CD4-positive, alpha-beta T cell treated with Interleukin-1 beta for 1 hour (primary cell): ENCODE data around the gene RBM17.
"Not testable (repeated sequence)": the region's sequence is repeated elsewhere in the genome, so short reads cannot be mapped to it uniquely, and the experiment has no call there.

Experiments used
- DNase-seq, 2 donors: peaks; one replicate each; pipeline ENCODE4 v3.0.0-alpha.2; 2020 to 2022

The RBM17 gene

DNA sequence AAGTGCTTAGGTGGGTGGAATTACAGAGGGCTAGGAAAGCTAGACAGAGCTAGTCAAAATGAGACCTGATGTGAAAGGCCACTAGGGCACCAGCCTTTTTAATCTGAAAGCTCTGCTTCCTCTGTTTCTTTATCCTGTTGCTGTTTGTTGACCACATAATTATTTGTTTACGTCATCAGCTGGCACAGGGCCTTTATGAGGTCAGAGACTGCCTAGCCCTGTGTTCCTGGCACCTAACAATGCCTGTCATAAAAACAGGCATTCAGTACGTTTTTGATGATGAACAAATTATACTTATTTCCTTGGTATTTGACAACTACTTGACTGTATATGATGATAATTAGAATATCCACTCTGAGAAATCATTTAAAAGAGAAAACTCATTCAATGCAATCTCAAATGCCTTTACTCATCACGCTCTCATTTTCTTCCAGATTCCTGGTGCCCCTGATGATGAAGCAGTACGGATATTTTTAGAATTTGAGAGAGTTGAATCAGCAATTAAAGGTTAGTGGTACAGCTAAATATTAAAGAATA lies 26.0 kb downstream of the RBM17 start:
- no peak for DNase-seq

DNA sequence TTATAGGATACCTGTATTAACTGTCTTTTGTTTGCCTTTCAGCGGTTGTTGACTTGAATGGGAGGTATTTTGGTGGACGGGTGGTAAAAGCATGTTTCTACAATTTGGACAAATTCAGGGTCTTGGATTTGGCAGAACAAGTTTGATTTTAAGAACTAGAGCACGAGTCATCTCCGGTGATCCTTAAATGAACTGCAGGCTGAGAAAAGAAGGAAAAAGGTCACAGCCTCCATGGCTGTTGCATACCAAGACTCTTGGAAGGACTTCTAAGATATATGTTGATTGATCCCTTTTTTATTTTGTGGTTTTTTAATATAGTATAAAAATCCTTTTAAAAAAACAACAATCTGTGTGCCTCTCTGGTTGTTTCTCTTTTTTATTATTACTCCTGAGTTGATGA lies 26.6 kb downstream of the RBM17 start:
- no peak for DNase-seq

DNA sequence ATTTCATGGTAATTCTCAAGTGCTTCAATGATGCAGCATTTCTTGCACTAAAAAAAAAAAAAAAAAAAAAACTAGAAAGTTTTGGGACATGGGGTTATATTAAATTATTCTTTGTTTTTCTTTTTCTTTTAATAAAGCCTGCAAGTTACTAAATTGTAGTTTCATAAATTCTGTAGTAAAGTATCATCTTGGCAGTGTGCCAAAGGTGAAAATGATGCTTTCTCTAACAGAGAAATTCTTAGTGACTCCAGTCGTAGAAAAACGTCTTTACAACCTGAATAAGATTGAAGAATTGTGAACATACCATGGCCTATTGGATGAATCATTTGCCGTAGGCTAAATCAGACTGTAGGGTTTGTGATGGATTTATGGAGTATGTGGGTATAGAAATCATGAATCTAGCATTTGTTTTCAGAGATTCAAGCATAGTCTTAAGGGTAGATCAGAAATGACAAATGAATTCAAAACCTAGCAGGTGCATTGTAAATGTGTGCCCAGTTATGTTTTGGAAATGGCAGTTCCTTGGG lies 27.1 kb downstream of the RBM17 start:
- DNase-seq: no peak

DNA sequence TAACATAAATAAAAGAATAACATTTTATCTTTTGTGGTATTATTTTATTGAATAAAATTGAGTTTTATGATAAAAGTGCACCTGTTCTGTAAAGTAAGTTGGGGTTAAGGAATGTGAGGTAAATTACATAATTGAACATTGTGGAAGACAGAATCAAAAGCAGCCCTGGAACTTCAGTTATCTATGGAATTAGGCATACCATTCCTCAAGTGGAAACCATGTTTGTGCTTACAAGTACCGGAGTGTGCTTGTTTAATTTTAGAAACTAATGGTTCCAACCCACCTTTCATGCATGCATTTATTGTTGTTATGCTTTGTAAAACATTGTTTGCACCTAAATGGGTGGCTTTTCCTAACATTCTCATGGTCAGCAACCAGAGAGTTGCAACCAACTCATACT lies 28.0 kb downstream of the RBM17 start:
- no peak for DNase-seq

DNA sequence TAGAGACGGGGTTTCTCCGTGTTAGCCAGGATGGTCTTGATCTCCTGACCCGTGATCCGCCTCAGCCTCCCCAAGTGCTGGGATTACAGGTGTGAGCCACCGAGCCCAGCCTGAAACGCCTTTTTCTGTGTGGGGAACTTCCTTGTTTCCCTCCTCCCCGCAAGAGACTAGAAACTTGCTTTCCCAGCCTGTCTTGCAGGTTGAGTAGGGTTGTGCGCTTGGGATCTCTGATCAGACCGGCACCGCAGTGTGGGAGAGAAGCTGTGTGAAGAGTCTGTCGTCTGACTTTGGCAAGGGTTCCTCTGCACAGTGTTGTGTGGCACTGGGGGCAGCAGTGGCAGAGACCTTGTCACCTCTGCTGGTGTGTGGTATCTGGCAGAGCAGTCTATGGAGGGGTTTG lies 28.9 kb downstream of the RBM17 start:
- no peak for DNase-seq

DNA sequence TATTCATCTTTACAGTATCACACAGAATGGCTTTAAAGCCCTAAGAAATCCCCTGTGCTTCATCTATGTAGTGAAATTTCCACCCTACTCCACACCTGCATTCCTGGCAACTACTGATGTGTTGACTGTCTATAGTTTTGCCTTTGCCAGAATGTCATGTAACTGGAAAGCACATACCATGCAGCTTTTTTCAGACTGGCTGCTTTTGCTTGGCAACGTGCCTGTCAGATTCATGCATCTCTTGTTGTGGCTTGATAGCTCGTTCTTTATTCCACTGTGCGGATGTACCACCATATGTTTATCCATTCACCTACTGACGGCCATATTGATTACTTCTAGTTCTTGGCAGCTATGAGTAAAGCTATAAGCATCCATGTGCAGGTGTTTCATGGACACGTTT lies 30.6 kb downstream of the RBM17 start:
- no peak for DNase-seq

DNA sequence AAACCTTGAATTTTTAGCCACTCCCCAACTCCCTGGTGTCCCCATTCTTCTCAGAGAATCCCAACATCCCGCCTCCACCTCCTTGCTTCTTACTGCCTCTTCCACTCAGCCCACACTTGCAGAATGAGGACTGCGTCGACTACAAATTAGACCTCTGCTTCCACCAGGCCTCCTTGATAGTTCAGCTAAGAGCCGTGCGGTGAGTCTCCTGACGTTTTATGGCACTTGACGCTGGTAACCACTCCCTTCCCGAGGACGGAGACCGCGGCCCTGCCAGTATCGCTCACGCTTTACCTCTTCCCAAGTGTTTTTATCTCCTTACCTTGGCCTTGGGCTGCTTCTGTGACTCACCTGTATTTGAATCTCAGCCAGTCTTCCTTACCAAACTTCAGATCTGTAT lies 31.1 kb downstream of the RBM17 start:
- DNase-seq: no peak

DNA sequence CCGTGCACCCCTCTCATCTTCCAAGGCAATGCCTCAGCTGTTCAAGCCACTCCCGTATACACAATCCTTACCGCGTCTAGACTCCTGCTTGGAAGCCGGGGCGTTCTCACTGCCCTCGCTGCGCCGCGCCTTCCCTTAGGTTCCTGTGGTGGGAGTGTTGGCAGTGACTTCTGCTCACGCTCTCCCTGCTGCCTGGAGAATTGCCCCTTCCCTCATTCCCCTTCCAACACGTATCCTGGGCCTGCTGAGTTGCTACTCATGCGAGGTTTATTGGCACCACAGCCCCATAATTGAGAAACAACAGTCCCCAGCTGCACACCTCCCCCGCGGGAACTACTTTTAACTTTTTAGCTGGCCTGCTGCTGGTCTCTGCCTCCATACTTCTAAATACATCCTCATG lies 31.9 kb downstream of the RBM17 start:
- DNase-seq: no peak

DNA sequence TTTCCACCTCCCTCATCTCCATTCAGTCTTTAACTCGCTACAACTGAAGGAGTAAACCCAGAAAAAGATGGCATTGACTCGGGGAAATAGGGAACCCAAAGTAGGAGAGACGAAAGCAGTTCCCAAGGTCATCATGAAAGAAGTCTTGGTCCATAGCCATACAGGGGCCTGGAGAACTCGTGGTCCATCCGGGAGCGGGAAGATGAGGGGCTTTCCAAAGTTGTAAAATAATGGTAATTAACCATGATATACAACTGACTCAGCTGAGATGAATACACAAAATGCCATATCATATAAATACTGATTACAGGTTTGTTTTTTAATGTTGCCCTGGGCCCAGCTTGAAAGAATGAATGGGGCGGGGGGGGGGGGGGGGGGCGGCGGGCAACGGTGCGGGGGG lies 32.3 kb downstream of the RBM17 start:
- DNase-seq: no peak

DNA sequence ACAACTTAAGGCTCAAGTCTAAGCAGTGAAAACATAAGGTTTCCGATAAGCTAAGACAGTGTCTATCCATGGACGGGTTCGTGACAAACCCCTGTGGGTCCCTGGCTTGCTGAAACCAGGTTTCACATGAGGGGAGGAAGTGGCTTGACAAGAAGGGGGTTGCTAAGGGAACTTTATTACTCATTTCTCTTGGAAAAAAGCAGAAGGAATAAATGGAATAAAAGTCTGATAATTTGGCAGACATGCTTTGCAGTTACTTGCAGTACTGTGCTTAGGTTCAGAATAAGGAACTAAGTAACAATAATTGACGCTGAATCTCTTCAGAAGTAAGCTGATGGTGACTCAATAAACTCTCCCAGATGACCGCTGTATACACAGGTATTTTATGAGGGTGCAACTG lies 34.7 kb downstream of the RBM17 start:
- no peak for DNase-seq

DNA sequence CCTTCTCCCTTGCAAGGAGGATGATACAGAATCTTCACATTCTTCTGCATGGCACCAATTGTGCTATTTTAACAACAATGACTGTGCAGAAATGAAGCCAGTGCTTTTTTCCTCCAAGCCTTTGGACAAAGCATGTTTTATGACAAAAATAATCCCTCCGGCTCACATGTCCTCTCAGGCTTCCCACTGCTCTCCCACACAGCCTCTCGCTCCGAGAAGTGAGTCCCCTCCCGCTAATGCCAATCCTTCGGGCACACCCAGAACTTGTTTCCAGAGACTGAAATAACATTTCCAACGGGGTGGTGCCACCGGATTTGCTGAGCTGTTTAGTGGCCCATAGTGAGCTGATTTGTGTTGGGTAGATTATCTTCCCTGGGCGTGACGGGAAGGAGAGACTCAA lies 35.8 kb downstream of the RBM17 start:
- no peak for DNase-seq

DNA sequence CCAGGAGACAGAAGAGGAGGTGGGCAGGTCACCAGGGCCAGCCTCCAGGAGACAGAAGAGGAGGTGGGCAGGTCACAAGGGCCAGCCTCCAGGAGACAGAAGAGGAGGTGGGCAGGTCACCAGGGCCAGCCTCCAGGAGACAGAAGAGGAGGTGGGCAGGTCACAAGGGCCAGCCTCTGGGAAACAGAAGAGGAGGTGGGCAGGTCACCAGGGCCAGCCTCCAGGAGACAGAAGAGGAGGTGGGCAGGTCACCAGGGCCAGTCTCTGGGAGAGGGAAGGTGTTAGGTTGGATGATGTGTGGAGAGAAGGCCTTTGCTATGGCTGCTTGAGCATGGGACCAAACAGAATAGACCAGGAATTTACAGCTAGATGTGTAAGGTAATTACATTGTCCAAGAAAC lies 38.6 kb downstream of the RBM17 start:
- not testable (repeated sequence) for DNase-seq

DNA sequence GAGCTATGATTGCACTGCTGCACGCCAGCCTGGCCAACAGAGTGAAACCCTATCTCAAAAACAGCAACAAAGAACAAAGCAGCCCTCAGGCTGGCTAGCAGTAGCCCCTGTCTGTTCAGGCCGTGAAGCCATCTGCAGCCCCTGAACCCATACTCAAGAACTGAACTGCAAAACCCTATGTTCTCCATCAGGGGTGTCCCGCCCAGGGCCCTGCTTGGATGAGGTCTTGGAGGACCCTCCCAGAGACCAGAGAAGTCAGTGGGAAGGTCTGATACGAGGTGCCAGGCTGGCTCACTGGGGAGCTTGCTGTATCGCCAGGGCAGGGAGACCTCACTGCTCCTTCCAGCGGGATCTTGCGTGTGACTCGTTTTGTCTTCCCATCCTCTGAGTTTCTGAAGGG lies 39.3 kb downstream of the RBM17 start:
- no peak for DNase-seq

DNA sequence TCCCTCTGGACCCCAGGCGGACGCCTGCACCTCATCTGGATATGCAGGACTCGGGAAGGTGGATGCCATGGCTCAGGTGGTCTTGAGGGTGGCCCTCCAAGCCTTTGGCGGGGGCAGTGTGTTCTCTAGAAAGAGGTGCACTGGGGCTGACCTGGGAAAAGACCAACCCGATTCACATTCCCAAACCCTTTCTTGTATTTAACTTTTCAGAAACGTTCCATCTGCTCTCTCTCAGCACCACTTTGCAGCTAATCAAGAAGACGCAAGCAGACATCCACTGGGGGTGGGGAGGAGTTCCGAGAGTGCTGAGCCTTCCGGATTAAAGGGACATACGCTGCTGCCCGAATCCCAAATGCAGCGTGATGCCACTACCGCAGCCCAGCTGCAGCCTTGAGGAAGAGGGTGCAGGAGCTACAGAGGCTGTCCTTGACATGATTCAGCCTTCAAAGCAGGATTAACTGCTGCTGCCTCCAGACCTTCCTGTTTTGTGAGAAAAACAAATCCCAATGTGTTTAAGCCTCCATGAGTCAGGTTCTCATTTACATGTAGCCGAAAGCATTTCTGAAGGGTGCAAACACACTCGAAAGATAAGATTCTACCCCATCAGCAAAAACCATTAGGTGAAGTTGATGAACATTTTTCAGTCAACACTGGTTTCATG lies 39.9 kb downstream of the RBM17 start:
- DNase-seq: no peak

DNA sequence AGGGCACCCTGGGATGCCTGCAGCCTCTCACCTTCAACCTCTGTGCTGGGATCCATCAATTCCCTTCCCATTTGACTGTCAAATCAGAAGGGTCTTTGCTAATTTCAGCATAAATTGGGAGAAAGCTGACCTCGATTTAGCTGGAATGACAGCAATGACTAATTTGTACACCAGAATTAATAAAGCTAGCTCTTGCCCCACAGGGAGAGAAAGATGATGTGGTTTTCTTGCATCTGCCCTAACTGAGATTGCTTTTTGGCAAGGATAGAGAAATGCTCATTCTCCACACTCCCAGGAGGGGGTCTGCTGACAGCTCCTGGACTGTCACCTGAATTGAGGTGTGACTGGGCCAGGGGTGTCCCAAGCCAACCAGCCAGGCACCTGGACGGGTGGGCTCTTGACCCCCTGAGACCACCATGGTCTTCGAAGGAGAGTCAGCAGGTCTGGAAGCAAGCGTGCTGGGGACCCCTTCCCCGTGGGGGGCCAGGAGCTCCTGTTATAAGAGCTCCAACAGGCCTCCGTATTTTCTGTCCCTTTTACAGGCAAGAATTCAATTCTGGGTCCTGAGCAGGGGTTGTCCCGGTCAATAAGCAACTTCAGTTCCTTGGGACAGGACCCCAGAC lies 42.1 kb downstream of the RBM17 start:
- no peak for DNase-seq

DNA sequence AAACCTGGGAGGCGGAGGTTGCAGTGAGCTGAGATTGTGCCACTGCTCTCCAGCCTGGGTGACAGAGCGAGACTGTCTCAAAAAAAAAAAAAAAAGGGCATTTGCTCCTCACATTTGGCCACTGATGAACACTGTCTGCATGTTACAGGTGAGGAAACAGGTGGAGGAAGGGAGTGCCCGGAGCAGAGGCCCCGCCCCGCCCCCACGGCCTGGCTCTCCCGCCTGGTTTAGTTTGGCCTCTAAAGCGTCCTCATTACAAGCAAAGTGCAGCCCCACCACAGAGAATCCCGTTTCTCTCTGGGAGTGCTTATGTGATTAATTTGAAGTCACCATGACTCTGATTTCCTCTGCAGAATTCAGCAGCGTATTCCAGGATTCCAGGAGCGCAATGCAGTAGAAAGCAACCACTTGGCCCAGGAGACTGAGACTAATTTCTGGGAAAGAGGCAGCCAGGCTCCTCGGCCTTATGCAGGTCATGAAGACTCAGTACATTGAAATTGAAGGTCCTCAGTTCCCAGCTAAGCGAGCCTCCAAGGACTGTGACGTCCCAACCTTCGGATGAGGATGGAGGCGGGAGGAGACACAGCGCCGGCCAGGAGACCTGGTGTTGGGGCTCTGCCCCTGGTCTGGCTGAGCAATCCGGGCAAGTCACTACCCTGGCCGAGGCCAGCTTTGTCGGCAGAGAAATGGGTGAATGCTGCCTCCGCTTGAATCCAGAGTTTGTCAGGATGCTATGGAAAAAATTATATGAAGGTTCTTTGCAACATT lies 44.7 kb downstream of the RBM17 start:
- DNase-seq: no peak

DNA sequence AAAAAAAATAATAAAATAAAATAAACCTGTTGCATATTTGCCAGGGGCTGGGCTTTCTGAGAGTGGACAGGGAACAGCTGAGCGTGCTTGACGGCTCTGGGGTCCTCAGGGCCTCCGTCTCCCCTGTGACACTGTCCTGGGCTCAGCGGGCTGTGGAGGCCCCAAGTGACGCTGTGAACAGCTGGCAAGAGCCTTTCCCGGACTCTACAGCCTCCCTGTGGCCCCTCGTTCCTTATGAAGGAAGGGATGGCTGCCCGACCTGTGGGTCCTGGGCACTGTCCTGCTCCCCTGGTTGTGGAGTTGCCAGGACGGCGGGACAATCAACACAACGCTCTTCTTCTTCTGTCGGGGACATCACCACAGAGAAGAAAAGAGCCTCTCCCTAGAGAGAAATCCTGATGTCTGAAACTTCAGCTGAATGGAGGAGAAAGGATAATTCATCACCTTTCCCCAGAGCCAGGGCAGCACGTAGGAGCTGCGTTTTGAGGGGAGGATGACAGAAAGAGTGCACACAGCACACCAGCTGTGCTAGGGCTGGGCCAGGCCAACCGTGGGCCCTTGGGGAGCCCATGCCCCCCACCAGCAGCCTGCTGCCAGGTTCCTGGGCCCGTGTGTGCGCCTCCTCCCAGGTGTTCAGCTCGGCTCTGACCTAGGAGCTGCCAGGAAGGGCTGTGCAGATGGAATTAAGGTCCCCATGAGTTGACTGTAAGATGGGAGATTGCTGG lies 45.4 kb downstream of the RBM17 start:
- no peak for DNase-seq

DNA sequence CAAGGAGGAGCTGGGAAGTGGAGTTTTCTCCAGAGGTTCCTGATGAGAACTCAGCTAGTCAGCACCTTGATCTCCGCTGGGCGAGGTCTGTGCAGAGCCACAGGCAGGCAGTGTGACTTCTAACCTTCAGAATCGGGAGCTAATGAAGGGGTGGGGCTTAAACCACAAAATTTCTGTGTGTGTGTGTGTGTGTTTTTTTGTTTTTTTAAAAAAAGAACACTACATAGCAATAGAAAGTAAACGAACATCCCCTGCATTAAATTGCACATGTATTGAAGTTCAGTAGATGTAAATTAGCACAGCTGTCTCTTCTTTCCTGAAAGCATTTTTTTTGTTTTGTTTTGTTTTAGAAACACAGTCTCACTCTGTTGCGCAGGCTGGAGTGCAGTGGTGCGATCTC lies 46.2 kb downstream of the RBM17 start:
- DNase-seq: peak in 1 of 2 donors; percentile 64

DNA sequence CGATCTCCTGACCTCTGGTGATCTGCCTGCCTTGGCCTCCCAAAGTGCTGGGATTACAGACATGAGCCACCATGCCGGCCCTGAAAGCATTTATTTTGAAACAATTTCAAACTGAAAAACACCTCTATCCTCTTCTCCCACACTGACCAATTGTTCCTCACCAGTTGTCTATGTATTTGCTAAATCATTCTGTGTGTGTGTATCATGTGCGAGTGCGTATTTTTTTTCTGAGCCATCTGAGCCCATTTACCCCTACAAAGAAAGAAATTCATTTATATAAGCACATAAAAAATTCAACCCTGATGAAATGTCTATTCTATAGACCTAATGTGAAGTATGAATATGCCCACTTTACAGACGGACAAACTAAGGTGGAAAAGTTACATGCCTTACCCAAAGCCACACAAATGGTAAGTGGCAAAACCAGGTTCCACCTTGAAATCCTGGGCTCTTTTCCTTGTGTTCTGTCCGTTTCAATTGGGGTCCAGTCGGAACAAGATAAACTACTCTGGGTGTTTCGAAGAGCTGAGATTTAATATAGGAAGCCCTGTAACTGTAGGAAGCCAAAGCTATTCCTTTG lies 46.8 kb downstream of the RBM17 start:
- no peak for DNase-seq

DNA sequence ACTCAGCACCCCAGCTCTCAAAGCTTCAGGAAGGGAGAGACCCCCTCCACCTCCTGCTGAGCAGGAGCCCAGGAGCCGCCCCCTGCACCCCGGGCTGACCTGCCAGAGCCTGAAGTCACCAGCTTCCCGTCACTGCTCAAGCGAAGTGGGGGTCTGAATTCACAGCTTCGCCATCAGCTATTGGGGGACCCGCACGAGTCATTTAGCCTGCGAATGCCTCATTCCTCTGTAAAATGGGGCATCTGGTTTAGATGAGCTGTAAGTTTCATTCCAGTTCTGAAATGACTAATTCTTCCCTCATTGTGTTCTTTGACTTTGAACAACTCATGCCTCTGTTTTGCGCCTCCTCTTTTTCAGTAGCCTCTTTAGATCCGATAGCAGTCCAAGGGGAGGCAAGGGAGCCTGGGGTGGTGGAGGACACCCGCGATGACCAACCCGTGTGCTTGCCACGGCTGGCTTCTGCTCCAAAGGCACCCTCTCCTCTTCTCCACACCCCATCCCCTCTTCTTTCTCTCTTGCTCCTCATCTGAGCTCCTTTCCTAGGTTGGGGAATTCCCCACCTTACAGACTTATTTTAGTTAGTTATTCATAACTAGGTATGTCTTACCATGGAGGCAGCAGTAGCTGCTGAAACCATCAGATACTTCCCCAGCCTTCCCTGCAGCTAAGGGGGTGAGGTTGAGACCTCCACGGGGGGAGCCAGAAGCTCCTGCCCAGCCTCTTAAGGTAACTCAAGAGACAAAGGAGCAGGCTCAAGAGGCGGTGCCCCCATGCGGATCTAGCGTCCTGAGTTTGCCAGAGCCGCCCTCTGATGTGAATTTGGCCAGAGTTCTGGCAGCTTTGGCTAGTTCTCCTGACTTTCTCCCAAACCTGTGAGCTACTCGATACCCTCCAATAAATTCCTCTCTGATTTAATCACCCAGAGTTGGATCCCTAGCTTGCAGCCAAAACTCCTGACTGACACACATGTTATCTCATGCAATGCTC lies 47.7 kb downstream of the RBM17 start:
- no peak for DNase-seq

DNA sequence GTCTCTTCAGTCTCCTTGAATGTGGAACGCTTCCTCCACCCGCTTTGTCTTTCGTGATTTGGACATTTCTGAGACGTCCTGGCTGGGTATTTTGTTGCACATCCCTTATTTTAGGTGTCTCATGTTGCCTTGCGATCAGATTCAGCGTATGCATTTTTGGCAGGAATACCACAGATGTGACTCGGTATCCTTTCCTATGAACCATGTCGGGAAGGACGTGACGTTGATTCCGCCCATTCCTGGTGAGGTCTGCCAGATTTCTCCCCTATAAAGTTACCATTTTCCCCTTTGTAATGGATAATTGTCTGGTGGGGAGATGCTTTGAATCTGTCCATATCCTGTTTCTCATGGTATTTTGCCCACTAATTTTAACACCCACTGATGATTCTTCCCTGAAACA lies 49.6 kb downstream of the RBM17 start:
- no peak for DNase-seq

DNA sequence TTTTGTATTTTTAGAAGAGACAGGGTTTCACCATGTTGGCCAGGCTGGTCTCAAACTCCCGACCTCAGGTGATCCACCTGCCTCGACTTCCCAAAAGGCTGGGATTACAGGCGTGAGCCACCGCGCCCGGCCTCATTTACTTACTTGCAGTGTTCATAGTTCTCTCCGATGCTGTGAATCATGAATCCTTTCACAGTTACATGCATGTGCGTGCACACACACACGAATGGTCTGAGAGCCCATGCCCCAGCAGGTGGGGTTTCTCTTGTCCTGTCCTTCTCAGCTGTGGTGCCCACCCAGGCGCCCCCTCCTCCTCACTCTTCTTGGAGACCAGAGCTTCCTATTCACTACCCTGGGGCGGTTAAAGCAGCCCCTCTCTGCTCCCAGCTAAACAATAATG lies 50.6 kb downstream of the RBM17 start:
- DNase-seq: no peak
